HEK293T (cell line): ENCODE data around the gene NDUFA13.
"Not testable (repeated sequence)": the region's sequence is repeated elsewhere in the genome, so short reads cannot be mapped to it uniquely, and the experiment has no call there.

Experiments used
- CTCF ChIA-PET: fragments of 350-600 bp; formaldehyde crosslinking; extraction: SDS; loops from one replicate; lab custom pipeline; 2021; ENCODE audit warnings: antibody characterized with exemption, inconsistent platforms; lab: Yijun Ruan, JAX
- POLR2A ChIA-PET: fragments of 350-600 bp; formaldehyde crosslinking; extraction: SDS; loops from one replicate; lab custom pipeline; 2020; ENCODE audit warnings: antibody characterized with exemption, inconsistent platforms; lab: Yijun Ruan, JAX
- DNase-seq: peaks from one replicate; pipeline ENCODE4 v3.0.0; 2012; ENCODE audit warnings: mixed read lengths; ENCODE audit errors: extremely low spot score
- ARNT ChIP-seq: fragments of 450-650 bp; IDR thresholded peaks from 2 replicates; pipeline ENCODE4 v1.6.1; 2017; ENCODE audit warnings: mild to moderate bottlenecking
- BHLHE40 ChIP-seq: fragments of 450-650 bp; IDR thresholded peaks from 2 replicates; pipeline ENCODE4 v1.6.1; 2016; ENCODE audit warnings: mild to moderate bottlenecking, moderate library complexity, borderline replicate concordance
- CTBP1 ChIP-seq: fragments of 450-650 bp; IDR thresholded peaks from 2 replicates; pipeline ENCODE4 v1.6.1; 2016; ENCODE audit warnings: borderline replicate concordance
- ELF4 ChIP-seq: fragments of 450-650 bp; IDR thresholded peaks from 2 replicates; pipeline ENCODE4 v1.6.1; 2017; ENCODE audit warnings: antibody characterized with exemption
- FOXA1 ChIP-seq: fragments of 450-650 bp; IDR thresholded peaks from 2 replicates; pipeline ENCODE4 v1.6.1; 2016; ENCODE audit warnings: mild to moderate bottlenecking
- FOXK2 ChIP-seq: fragments of 450-650 bp; IDR thresholded peaks from 2 replicates; pipeline ENCODE4 v1.6.1; 2016; ENCODE audit warnings: mild to moderate bottlenecking
- FOXM1 ChIP-seq: fragments of 450-650 bp; IDR thresholded peaks from 2 replicates; pipeline ENCODE4 v1.6.1; 2017; ENCODE audit warnings: mild to moderate bottlenecking, borderline replicate concordance
- HDGF ChIP-seq: fragments of 450-650 bp; IDR thresholded peaks from 2 replicates; pipeline ENCODE4 v1.6.1; 2017; ENCODE audit warnings: antibody characterized with exemption, borderline replicate concordance
- L3MBTL2 ChIP-seq: fragments of 450-650 bp; conservative IDR thresholded peaks from 2 replicates; pipeline ENCODE4 v1.6.1; 2016; ENCODE audit warnings: mild to moderate bottlenecking
- LEF1 ChIP-seq: fragments of 450-650 bp; IDR thresholded peaks from 2 replicates; pipeline ENCODE4 v1.6.1; 2017; ENCODE audit warnings: mild to moderate bottlenecking, borderline replicate concordance
- NFRKB ChIP-seq: fragments of 450-650 bp; IDR thresholded peaks from 2 replicates; pipeline ENCODE4 v1.6.1; 2016; ENCODE audit warnings: mild to moderate bottlenecking, moderate library complexity
- SP1 ChIP-seq: fragments of 450-650 bp; IDR thresholded peaks from 2 replicates; pipeline ENCODE4 v1.6.1; 2017
- SUZ12 ChIP-seq: fragments of 450-650 bp; IDR thresholded peaks from 2 replicates; pipeline ENCODE4 v1.6.1; 2016; ENCODE audit warnings: mild to moderate bottlenecking
- TARDBP ChIP-seq: fragments of 450-650 bp; IDR thresholded peaks from 2 replicates; pipeline ENCODE4 v1.6.1; 2016
- TF ChIP-seq, protein P1 (sequence below): fragments of 450-650 bp; IDR thresholded peaks from 2 replicates; pipeline ENCODE4 v1.6.1; 2016

NDUFA13 gene

DNA sequence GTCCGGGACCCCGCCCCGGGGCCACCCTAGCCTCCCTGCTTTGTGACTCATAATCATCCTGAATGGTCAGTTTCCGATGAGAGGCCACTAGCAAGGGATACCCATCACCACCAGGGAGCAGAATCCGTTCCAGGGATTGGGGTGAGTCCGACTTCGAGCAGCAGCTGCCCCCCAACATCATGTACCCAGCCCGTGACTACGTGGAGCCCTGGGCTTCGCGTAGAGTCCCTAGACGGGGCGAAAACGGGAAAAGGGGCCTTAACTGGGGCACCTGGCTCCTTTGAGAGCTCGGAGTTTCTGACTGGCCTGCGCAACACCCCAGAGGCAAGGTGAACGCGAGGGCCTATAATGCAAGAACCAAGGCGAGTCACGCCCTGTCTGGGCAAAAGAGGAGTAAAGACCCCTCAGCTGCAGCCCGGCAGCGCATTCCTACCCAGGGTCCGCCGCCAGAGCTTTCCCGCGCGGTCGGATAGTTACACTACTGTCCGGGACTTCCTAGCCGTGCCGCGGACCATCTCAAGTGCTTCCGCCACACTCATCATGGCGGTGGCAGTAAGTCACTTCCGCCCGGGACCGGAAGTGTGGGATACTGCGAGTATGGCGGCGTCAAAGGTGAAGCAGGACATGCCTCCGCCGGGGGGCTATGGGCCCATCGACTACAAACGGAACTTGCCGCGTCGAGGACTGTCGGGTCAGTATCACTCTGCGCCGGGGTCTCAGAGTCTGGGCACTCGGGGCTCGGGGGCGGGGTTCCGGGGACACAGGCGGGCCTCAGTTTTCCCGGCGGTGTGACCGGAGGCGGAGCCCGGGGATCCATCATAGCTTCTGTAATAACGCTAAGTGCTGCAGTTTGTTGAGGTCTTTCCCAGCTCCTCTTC, at the start of gene NDUFA13:
Gene NDUFA13 (plus strand): TSS at position 584 of the 878 bp plus-strand sequence. CDS start 14 bp downstream, at position 598.
- ChIA-PET POLR2A (interaction anchor here (0.7 to 2.3 kb wide), 12 partner anchors 9 to 346 kb away, joined by 3 to 7 read pairs (median 4); partner anchors contain the start of genes GATAD2A and MEF2B), CTCF (no interaction called here)
- DNase-seq: peak; percentile 94
- TF ChIP-seq ELF4 (peak; percentile 99), FOXM1 (no peak; the same call in 1 of the 2 replicates), HDGF (no peak), SP1 (no peak), NFRKB (peak; percentile 46; the same call in 1 of the 2 replicates), L3MBTL2 (peak; percentile 74)
- TF ChIP-seq, protein P1, sequence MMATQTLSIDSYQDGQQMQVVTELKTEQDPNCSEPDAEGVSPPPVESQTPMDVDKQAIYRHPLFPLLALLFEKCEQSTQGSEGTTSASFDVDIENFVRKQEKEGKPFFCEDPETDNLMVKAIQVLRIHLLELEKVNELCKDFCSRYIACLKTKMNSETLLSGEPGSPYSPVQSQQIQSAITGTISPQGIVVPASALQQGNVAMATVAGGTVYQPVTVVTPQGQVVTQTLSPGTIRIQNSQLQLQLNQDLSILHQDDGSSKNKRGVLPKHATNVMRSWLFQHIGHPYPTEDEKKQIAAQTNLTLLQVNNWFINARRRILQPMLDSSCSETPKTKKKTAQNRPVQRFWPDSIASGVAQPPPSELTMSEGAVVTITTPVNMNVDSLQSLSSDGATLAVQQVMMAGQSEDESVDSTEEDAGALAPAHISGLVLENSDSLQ: no peak

- ChIA-PET POLR2A (no interaction called here), CTCF (no interaction called here)
- DNase-seq: no peak
- TF ChIP-seq FOXM1: no peak
- no peak for TF ChIP-seq ELF4
- no peak for TF ChIP-seq CTBP1
- no peak for TF ChIP-seq SUZ12
These were observed 47.5 kb upstream of the NDUFA13 start for GRCh38 chr19:19468424-19469050.

DNA sequence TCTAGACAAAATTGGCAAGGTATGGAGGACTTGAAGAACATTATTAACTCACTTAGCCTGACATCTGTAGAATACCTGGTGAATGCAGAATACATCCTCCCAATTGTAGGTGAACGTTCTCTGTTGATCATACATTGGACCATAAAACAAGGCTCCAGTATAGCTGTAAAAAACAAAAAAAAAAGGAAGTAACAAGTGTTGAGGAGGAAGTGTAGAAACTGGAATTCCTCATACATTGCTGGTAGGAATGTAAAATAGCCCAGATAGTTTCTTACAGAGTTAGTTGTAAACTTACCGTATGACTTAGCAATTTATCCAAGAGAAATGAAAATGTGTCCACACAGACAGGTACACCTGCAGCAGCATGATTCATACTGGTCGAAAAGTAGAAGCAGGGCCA, 45.4 kb upstream of the NDUFA13 start:
- ChIA-PET POLR2A (no interaction called here), CTCF (no interaction called here)
- TF ChIP-seq BHLHE40 (no peak), TARDBP (no peak), LEF1 (no peak), FOXA1 (no peak), NFRKB (no peak), L3MBTL2 (no peak), FOXM1 (no peak), SP1 (no peak)
- no peak for DNase-seq

GRCh38 chr19:19471682-19472081, 44.3 kb upstream of the NDUFA13 start:
- POLR2A ChIA-PET: interaction anchor here (1.0 to 1.4 kb wide), 2 partner anchors 24 to 66 kb away, joined by 3 read pairs; partner anchors contain the start of gene GATAD2A
- CTCF ChIA-PET: interaction anchor here (0.6 kb wide), 1 partner anchor 40 kb away, joined by 5 read pairs; no protein-coding TSS in a partner anchor
- no peak for DNase-seq

DNA sequence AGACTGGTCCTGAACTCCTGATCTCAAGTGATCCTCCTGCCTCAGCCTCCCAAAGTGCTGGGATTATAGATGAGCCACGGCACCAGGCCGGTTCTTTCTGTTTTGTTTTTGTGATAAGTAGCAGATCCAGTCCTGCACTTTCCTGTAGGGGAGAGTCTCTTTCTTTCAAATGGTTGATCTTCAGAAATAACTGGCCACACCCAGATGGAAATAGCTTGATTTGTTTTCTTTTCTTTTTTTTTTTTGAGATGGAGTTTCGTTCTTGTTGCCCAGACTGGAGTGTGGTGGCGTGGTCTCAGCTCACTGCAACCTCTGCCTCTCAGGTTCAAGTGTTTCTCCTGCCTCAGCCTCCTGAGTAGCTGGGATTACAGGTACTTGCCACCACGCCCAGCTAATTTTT, 43.9 kb upstream of the NDUFA13 start:
- CTCF ChIA-PET: interaction anchor here (0.6 kb wide), 1 partner anchor 40 kb away, joined by 5 read pairs; no protein-coding TSS in a partner anchor
- DNase-seq: not testable (repeated sequence)
- POLR2A ChIA-PET: interaction anchor here (1.0 to 1.4 kb wide), 2 partner anchors 24 to 67 kb away, joined by 3 read pairs; partner anchors contain the start of gene GATAD2A

More at GRCh38 chr19:19471682-19472081, 44.3 kb upstream of the NDUFA13 start:
- TF ChIP-seq FOXK2: no peak
- TF ChIP-seq SP1: no peak
- TF ChIP-seq FOXA1: no peak
- no peak for TF ChIP-seq HDGF
- no peak for TF ChIP-seq L3MBTL2
- TF ChIP-seq ARNT: no peak
- TF ChIP-seq CTBP1: no peak
- no peak for TF ChIP-seq FOXM1
- no peak for TF ChIP-seq ELF4
- TF ChIP-seq, protein P1: no peak

DNA sequence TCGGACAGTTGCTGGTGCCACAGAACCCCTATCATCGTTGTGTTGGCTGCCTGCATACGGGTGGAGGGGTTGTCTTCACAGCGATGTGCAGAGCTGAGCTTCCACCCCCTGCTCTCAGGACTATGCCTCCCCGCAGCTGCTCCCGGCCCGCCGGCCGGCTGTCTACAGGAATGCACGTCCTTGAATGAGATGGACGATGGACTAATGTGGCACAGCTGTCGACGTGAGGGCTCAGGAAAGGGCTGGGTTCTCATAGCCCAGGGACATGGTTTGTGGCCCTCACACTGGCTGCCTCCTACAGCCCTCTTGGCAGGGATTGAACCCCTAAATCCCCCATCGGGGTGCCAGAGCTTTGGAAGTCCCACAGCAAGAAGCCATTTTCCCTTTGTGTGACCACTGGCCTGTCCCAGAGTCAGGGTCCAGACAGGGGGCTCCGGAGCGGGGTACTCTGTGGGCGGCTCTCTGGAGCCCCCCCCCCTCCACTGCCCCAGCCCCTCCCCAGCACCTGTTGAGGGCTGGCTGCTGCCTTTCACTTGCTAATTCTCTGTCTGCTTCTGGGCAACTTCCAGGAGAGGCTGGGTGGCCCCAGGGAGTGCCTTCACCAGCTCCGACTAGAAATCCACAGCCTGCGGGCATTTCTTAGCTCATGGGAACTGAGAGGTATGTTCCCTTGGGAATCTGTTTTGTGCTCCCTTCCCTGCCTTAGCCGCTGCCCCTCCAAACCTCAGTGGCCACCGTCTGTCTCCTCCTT, 40.8 kb upstream of the NDUFA13 start:
- CTCF ChIA-PET: interaction anchor here (0.6 to 1.5 kb wide), 7 partner anchors 10 to 109 kb away, joined by 3 to 7 read pairs (median 4); no protein-coding TSS in a partner anchor
- DNase-seq: no peak
- POLR2A ChIA-PET: interaction anchor here (1.1 kb wide), 1 partner anchor 40 kb away, joined by 3 read pairs; no protein-coding TSS in a partner anchor
- no peak for TF ChIP-seq SP1
